ENCODE measurements around the gene SFXN5. TPM values are rescaled to one million over a fixed set of nuclear protein-coding genes. Genes with fewer than 3 reads are reported as not detected.
"Not testable (repeated sequence)": the region's sequence is repeated elsewhere in the genome, so short reads cannot be mapped to it uniquely, and the experiment has no call there.

SFXN5 gene
- total and polyA plus RNA-seq, 2 experiments from 2014 or later = 10.0 to 16.4 TPM

DNA sequence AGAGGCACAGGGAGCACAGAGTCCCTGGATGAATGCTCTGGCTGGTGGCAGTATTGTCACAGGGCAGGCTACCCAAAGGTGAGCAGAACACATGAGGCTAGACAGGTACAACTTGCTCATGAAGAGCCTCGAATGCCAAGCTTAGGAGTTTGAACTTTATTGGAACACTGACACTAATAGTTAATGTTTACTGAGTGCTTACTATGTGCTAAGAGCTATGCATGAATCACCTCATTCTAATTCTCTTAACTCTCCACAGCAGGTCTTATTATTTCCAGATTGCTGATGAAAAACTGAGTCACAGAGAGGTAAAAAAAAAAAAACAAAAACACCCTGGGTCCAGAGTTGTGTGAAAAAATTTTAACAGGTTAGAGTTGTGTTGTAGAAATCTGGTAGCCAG, 160.3 kb downstream of the SFXN5 start:
- no peaks in the 10 kb centered on the region for H3F3A ChIP-seq (ENCODE audit: insufficient read depth)
- H3K27me3 ChIP-seq (replicated peaks; ENCODE audit: insufficient read depth) = peaks cover 87% of the 10 kb centered on the region
- no peaks in the 10 kb centered on the region for H3K9me3 ChIP-seq (ENCODE audit: low read depth)
- H4K20me1 ChIP-seq (ENCODE audit: insufficient read depth) = no peaks in the 10 kb centered on the region
- H3K36me3 ChIP-seq (ENCODE audit: low read depth) = no peaks in the 10 kb centered on the region
- in situ Hi-C loops (cut with MboI) = no loop called here
- no peak overlapping the region for H2AFZ ChIP-seq
- no peak overlapping the region for H3K9ac ChIP-seq
- no peaks in the 10 kb centered on the region for H3K79me2 ChIP-seq (ENCODE audit: insufficient read depth)
- 0 to 5% methylated on average over 1 of the region's 1 CpG for WGBS, 2 experiments (ENCODE audit: low coverage in 1 of 2, low lambda C conversion rate in 2 of 2, missing lambda C conversion rate in 2 of 2)
- no peaks in the 10 kb centered on the region for H3K4me1 ChIP-seq (ENCODE audit: insufficient read depth)
- peak; percentile 70 for DNase-seq
- no peak for TF ChIP-seq EZH2 (IDR thresholded peaks at IDR 0.05; ENCODE audit: insufficient read depth, poor library complexity, severe bottlenecking)
- TF ChIP-seq EZH2phosphoT487 (IDR thresholded peaks at IDR 0.05; ENCODE audit: insufficient read depth, low read depth) = no peak
- no peak overlapping the region for H3K4me2 ChIP-seq (ENCODE audit: unreplicated experiment)
- H3K27ac ChIP-seq = no peak overlapping the region
- no peaks in the 10 kb centered on the region for H3K9me2 ChIP-seq (ENCODE audit: insufficient read depth)
- no peak overlapping the region for H3K4me3 ChIP-seq

DNA sequence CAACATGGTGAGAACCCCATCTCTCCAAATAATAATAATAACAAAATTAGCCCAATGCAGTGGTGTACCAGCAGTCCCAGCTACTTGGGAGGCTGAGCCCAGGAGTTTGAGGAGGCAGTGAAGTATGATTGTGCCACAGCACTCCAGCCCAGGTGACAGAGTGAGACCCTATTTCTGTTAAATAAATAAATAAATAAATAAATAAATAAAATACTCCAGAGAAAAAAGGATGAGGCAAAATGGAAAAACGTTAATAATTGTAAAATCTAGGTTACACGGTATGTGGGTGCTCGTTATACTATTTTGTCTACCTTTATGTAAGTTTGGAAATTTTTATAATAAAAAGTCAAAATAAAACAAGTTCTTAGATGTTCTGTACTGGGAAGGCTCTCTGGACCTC, 162.8 kb downstream of the SFXN5 start:
- H3K4me1 ChIP-seq (ENCODE audit: insufficient read depth) = no peaks in the 10 kb centered on the region
- no peaks in the 10 kb centered on the region for H3K79me2 ChIP-seq (ENCODE audit: insufficient read depth)
- no peaks in the 10 kb centered on the region for H4K20me1 ChIP-seq (ENCODE audit: insufficient read depth)
- no peaks in the 10 kb centered on the region for H3F3A ChIP-seq (ENCODE audit: insufficient read depth)
- no peaks in the 10 kb centered on the region for H3K9me2 ChIP-seq (ENCODE audit: insufficient read depth)
- in situ Hi-C loops (cut with MboI) = no loop called here
- no peaks in the 10 kb centered on the region for H3K36me3 ChIP-seq (ENCODE audit: low read depth)
- no peak overlapping the region for H2AFZ ChIP-seq
- DNase-seq = no peak
- TF ChIP-seq EZH2 (IDR thresholded peaks at IDR 0.05; ENCODE audit: insufficient read depth, poor library complexity, severe bottlenecking) (no peak), EZH2phosphoT487 (IDR thresholded peaks at IDR 0.05; ENCODE audit: insufficient read depth, low read depth) (no peak)
- H3K9ac ChIP-seq = no peak overlapping the region
- H3K27me3 ChIP-seq (replicated peaks; ENCODE audit: insufficient read depth) = peaks cover 87% of the 10 kb centered on the region
- H3K9me3 ChIP-seq (ENCODE audit: low read depth) = no peaks in the 10 kb centered on the region
- H3K27ac ChIP-seq = no peak overlapping the region
- 54 to 57% methylated on average over 3 of the region's 3 CpGs for WGBS, 2 experiments (ENCODE audit: low coverage in 1 of 2, low lambda C conversion rate in 2 of 2, missing lambda C conversion rate in 2 of 2)
- H3K4me2 ChIP-seq (ENCODE audit: unreplicated experiment) = no peak overlapping the region
- no peak overlapping the region for H3K4me3 ChIP-seq

DNA sequence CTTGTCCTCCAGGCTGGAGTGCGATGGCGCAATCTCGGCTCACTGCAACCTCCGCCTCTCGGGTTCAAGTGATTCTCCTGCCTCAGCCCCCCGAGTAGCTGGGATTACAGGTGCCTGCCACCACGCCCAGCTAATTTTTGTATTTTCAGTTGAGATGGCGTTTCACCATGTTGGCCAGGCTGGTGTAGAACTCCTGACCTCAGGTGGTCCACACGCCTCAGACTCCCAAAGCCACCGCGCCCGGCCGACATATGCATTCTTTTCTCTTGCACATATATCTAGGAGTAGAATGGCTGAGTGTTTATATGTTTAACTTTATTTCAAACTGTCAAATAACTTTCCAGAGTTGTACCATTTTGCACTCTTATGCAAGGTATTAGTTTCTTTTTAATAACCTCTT, 164.1 kb downstream of the SFXN5 start:
- DNase-seq; in situ Hi-C loops (cut with MboI); H3K9me2 ChIP-seq (ENCODE audit: insufficient read depth); H3F3A ChIP-seq (ENCODE audit: insufficient read depth); H3K27ac ChIP-seq; H3K9ac ChIP-seq; H2AFZ ChIP-seq; H3K4me1 ChIP-seq (ENCODE audit: insufficient read depth); H3K9me3 ChIP-seq (ENCODE audit: low read depth); H3K4me2 ChIP-seq (ENCODE audit: unreplicated experiment); H3K79me2 ChIP-seq (ENCODE audit: insufficient read depth); H4K20me1 ChIP-seq (ENCODE audit: insufficient read depth); H3K4me3 ChIP-seq; H3K36me3 ChIP-seq (ENCODE audit: low read depth): not testable (repeated sequence)
- WGBS, 2 experiments (ENCODE audit: low coverage in 1 of 2, low lambda C conversion rate in 2 of 2, missing lambda C conversion rate in 2 of 2) = 79 to 84% methylated on average over 13 of the region's 13 CpGs
- H3K27me3 ChIP-seq (replicated peaks; ENCODE audit: insufficient read depth) = peaks cover 88% of the 10 kb centered on the region

DNA sequence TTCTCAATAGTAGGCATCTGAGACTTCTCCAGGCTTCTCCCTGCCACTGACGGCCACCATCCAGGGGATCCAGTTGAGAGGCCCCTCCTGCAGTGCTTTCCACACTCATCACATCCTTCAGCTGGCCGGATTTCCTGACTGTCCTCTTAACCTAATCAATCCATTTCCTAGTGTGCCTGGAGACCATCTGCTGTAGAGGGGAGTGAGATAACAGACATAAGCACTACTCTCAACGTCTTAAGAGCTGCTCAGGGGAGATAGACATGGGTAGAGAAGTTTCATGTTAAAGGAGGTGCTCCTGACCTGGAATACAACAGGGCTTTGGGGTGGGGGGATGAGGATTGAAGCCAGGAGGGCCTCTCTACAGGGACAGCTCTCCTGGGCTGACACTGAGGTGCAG, 170.1 kb downstream of the SFXN5 start:
- Histone ChIP-seq H2AFZ (no peak overlapping the region), H3K9me3 (ENCODE audit: low read depth) (no peaks in the 10 kb centered on the region), H3K4me3 (no peak overlapping the region), H4K20me1 (ENCODE audit: insufficient read depth) (no peaks in the 10 kb centered on the region), H3K27ac (no peak overlapping the region), H3K27me3 (replicated peaks; ENCODE audit: insufficient read depth) (peaks cover 72% of the 10 kb centered on the region), H3K9ac (no peak overlapping the region), H3K79me2 (ENCODE audit: insufficient read depth) (no peaks in the 10 kb centered on the region), H3F3A (ENCODE audit: insufficient read depth) (no peaks in the 10 kb centered on the region), H3K9me2 (ENCODE audit: insufficient read depth) (no peaks in the 10 kb centered on the region), H3K36me3 (ENCODE audit: low read depth) (no peaks in the 10 kb centered on the region), H3K4me2 (ENCODE audit: unreplicated experiment) (no peak overlapping the region), H3K4me1 (ENCODE audit: insufficient read depth) (no peaks in the 10 kb centered on the region)
- no peak for TF ChIP-seq EZH2 (IDR thresholded peaks at IDR 0.05; ENCODE audit: insufficient read depth, poor library complexity, severe bottlenecking)
- TF ChIP-seq EZH2phosphoT487 (IDR thresholded peaks at IDR 0.05; ENCODE audit: insufficient read depth, low read depth) = no peak
- 21 to 47% methylated on average over 3 of the region's 3 CpGs for WGBS, 2 experiments (ENCODE audit: low coverage in 1 of 2, low lambda C conversion rate in 2 of 2, missing lambda C conversion rate in 2 of 2)
- DNase-seq = no peak
- in situ Hi-C loops (cut with MboI) = no loop called here

DNA sequence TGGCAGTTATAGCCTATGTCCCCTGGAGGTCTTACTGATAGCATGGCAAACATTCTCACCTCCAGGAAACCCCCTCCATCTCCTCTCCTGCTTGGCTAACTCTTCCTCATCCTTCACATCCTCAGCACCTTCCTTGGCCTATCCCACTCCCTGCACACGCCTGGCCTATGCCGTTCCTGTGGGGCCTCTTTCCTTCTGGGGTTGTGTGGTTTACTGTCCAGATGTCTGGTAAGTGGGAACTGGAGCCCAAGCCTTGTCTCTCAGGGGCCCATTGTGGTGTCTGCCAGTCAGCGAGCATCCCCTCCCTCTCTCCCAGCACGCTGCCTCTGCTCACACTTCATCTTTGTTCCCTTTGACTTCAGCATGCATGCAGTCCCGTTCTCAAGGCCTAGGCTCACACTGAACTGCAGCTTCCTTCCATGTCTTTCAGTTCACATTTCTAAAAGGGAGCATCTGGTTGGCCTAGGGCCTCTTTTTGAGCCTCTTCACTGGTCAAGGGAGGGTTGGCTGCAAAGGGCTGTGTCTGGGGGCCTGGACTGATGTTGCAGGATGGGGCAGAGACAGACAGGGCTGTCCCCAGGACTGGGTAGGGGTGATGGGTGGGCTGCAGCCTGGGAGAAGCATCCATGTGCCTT, 171.2 kb downstream of the SFXN5 start:
- no peak overlapping the region for H3K4me3 ChIP-seq
- no peak for DNase-seq
- H3K79me2 ChIP-seq (ENCODE audit: insufficient read depth) = no peaks in the 10 kb centered on the region
- H3K27ac ChIP-seq = no peak overlapping the region
- no peaks in the 10 kb centered on the region for H3F3A ChIP-seq (ENCODE audit: insufficient read depth)
- no peaks in the 10 kb centered on the region for H3K9me2 ChIP-seq (ENCODE audit: insufficient read depth)
- H3K4me2 ChIP-seq (ENCODE audit: unreplicated experiment) = no peak overlapping the region
- in situ Hi-C loops (cut with MboI) = no loop called here
- no peaks in the 10 kb centered on the region for H4K20me1 ChIP-seq (ENCODE audit: insufficient read depth)
- no peak overlapping the region for H2AFZ ChIP-seq
- 47 to 60% methylated on average over 5 of the region's 5 CpGs for WGBS, 2 experiments (ENCODE audit: low coverage in 1 of 2, low lambda C conversion rate in 2 of 2, missing lambda C conversion rate in 2 of 2)
- TF ChIP-seq EZH2 (IDR thresholded peaks at IDR 0.05; ENCODE audit: insufficient read depth, poor library complexity, severe bottlenecking) (no peak), EZH2phosphoT487 (IDR thresholded peaks at IDR 0.05; ENCODE audit: insufficient read depth, low read depth) (no peak)
- H3K27me3 ChIP-seq (replicated peaks; ENCODE audit: insufficient read depth) = peaks cover 64% of the 10 kb centered on the region
- no peak overlapping the region for H3K9ac ChIP-seq
- no peaks in the 10 kb centered on the region for H3K9me3 ChIP-seq (ENCODE audit: low read depth)
- H3K4me1 ChIP-seq (ENCODE audit: insufficient read depth) = 0 out of 2 replicates have a peak, but pooled peaks cover 6% of the 10 kb centered on the region
- H3K36me3 ChIP-seq (ENCODE audit: low read depth) = no peaks in the 10 kb centered on the region
